IgD-negative memory B cell (primary cell): ENCODE data around the gene TPCN2. TPM values are rescaled to one million over a fixed set of nuclear protein-coding genes. Genes with fewer than 3 reads are reported as not detected.

Experiments used
- H3K27ac Mint-ChIP-seq, 3 donors: one replicate each; pipeline ENCODE4 v1.8.0; 2020 to 2022; ENCODE audit warnings: mild to moderate bottlenecking in 3 of 3, mixed read lengths in 3 of 3, moderate library complexity in 1 of 3
- H3K27me3 Mint-ChIP-seq: one replicate; pipeline ENCODE4 v1.8.0; 2021; ENCODE audit warnings: mixed read lengths
- H3K36me3 Mint-ChIP-seq: one replicate; pipeline ENCODE4 v1.8.0; 2020; ENCODE audit warnings: mild to moderate bottlenecking, mixed read lengths
- H3K4me1 Mint-ChIP-seq, 3 donors: one replicate each; pipeline ENCODE4 v1.8.0; 2020 to 2022; ENCODE audit warnings: mixed read lengths in 3 of 3, mild to moderate bottlenecking in 1 of 3
- H3K4me3 Mint-ChIP-seq, 4 donors: one replicate each; pipeline ENCODE4 v1.8.0; 2020 to 2022; ENCODE audit warnings: mild to moderate bottlenecking in 4 of 4, mixed read lengths in 4 of 4, moderate library complexity in 3 of 4
- H3K9me3 Mint-ChIP-seq, 3 donors: one replicate each; pipeline ENCODE4 v1.8.0; 2020 to 2021; ENCODE audit warnings: mixed read lengths in 3 of 3, mild to moderate bottlenecking in 1 of 3
- polyA plus RNA-seq: library from polyadenylated mRNA; unstranded; fragments of 300-500 nt; fragmentation: Illumina TruSeq; gene quantifications from one replicate; pipeline ENCODE4 v1.2.3, GENCODE V29; 2021

The TPCN2 gene
- polyA plus RNA-seq, 1 donor from 2014 or later, result 5.7 TPM

DNA sequence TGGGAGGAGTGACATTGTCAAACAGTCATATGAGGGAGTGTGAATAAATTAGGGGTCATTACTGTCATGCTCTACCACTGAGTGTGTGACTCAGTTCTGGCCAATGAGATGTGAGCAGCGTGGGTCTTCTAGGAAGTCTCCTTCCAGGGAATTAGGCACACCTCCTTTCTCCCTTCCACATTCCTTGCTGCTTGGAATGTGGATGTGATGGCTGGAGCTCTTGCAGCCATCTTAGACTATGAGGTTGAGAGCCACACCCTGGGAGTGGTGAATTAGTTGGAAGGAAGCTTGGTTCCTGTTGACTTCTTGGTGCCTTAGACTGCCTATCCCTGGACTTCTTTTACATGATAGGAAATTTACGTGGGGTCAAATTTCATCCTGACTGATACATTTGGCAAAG, 70.5 kb downstream of the TPCN2 start:
- peak overlapping the region in 1 of 3 donors; percentile 4 for H3K27ac Mint-ChIP-seq
- H3K4me1 Mint-ChIP-seq, result peaks cover 7 to 17% (median 9%) of the 10 kb centered on the region in 3 donors
- peaks cover 9% of the 10 kb centered on the region for H3K27me3 Mint-ChIP-seq
- H3K9me3 Mint-ChIP-seq, result peaks cover 0 to 5% (median 0%) of the 10 kb centered on the region in 3 donors
- no peaks in the 10 kb centered on the region for H3K36me3 Mint-ChIP-seq
- H3K4me3 Mint-ChIP-seq, result no peak overlapping the region

DNA sequence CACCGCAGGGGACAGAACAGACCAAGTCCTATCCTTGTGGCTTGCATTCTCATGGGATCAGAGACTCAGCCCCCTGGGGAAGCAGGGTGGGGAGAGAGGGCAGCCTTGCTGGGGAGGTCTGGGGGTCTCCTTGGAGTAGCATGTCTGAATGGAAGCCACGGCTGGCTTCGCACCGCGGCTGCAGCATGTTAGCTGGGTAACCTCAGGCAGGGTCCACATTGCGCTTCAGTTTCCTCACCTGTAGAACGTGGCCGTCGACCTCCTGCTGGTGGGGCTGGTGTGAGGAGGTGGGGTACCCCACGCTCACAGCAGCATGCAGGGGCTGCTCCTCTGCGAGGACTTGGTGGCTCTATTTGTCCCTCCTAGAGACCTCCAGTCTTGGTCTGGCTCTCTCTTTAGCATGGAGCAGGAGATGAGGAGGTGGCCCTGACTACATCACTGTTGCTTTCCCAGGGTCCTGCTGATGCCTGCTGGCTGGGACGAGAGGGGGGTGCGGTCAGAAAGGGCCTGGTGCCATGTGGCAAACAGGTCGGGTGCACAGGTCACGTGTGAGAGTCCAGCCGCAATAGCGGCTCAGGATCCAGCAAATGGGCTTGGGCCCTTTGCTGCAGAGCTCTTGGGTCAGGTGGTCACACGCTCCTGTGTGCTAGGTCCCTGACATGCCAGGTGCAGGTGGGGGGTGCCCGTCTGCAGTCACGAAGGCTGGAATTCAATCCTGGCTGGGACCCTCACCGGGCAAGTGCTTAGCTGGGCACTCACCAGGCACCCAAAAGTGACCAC, 71.6 kb downstream of the TPCN2 start:
- peaks cover 9% of the 10 kb centered on the region for H3K27me3 Mint-ChIP-seq
- H3K4me3 Mint-ChIP-seq, result no peak overlapping the region
- H3K27ac Mint-ChIP-seq, result peak overlapping the region in 1 of 3 donors; percentile 31
- H3K9me3 Mint-ChIP-seq, result peaks cover 0 to 5% (median 0%) of the 10 kb centered on the region in 3 donors
- peaks cover 7 to 20% (median 11%) of the 10 kb centered on the region in 3 donors for H3K4me1 Mint-ChIP-seq
- H3K36me3 Mint-ChIP-seq, result no peaks in the 10 kb centered on the region

DNA sequence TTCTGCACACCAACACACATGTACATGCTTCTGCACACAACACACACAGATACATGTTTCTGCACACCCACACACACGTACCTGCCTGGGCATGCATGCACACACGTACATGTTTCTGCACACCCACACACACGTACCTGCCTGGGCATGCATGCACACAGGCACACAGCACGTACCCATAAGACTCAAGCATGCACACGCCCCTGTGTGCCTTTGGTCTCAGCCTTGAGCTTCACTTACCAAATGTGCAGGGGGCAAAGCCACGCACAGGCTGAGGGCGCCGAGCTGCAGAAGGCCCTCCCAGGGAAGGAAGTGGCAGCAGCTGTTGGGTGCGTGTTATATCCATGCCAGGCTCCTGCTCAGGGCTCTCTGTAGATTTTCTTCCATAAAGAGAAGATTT, 72.3 kb downstream of the TPCN2 start:
- peak overlapping the region in 1 of 3 donors; percentile 31 for H3K27ac Mint-ChIP-seq
- peaks cover 7 to 20% (median 11%) of the 10 kb centered on the region in 3 donors for H3K4me1 Mint-ChIP-seq
- no peaks in the 10 kb centered on the region for H3K36me3 Mint-ChIP-seq
- peaks cover 0 to 5% (median 0%) of the 10 kb centered on the region in 3 donors for H3K9me3 Mint-ChIP-seq
- peaks cover 9% of the 10 kb centered on the region for H3K27me3 Mint-ChIP-seq
- no peak overlapping the region for H3K4me3 Mint-ChIP-seq

DNA sequence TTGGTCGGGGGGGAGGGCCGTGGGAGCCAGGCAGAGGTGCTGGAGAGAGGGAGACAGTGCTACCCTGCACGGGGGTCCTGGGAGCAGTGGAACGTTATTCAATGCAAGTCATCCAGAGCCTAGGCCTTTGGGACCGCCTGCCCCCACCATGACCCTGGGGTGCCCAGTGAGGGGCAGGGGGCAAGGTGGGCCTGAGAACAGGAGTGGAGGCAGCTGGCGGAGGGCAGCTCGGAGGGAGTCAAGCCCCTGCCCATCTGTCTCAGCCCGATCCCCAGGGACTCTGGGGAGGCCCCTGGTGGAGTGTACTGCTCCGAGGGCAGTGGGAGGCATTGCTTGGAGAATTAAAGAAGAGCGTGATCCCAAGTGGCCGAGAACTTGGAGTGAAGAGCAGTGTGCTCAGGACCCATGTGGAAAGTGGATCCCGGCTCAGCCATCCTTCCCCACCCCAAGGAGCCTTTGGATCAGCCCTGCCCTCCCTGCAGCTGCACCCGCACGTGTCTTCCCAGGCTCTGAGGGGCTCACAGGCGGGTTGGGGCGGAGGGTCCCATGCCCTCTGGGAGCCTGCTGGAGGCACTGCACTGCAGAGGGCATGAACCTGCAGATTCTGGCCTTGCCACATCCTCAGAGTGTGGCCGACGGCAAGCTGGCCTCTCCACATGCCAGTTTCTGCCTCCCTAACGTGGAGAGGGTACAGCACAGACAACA, 73.0 kb downstream of the TPCN2 start:
- Mint-ChIP-seq H3K27me3 (peaks cover 9% of the 10 kb centered on the region), H3K9me3 (peaks cover 0 to 5% (median 0%) of the 10 kb centered on the region in 3 donors), H3K4me1 (peaks cover 7 to 20% (median 11%) of the 10 kb centered on the region in 3 donors), H3K36me3 (no peaks in the 10 kb centered on the region), H3K4me3 (peak overlapping the region in 1 of 4 donors; percentile 82), H3K27ac (no peak overlapping the region)

DNA sequence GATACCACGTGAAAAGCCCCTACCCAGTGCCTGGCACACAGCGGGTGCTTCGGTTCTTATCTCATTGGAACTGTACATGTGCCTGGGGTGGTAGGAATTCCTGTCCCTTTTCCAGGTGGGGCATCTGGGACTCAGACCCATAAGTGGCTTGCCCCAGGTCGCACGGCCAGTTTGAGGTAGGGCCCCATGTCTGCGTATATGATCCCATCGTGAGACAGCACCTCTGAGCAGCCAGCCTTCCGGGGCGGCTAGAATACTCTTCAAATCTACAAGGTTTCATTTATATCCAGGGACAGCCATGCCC, 73.5 kb downstream of the TPCN2 start:
- H3K4me1 Mint-ChIP-seq, result peaks cover 7 to 20% (median 11%) of the 10 kb centered on the region in 3 donors
- H3K36me3 Mint-ChIP-seq, result no peaks in the 10 kb centered on the region
- H3K4me3 Mint-ChIP-seq, result peak overlapping the region in 3 of 4 donors; percentile 6 to 63 (median 12)
- peaks cover 0 to 5% (median 0%) of the 10 kb centered on the region in 3 donors for H3K9me3 Mint-ChIP-seq
- H3K27ac Mint-ChIP-seq, result peak overlapping the region in 1 of 3 donors; percentile 16
- peaks cover 9% of the 10 kb centered on the region for H3K27me3 Mint-ChIP-seq

DNA sequence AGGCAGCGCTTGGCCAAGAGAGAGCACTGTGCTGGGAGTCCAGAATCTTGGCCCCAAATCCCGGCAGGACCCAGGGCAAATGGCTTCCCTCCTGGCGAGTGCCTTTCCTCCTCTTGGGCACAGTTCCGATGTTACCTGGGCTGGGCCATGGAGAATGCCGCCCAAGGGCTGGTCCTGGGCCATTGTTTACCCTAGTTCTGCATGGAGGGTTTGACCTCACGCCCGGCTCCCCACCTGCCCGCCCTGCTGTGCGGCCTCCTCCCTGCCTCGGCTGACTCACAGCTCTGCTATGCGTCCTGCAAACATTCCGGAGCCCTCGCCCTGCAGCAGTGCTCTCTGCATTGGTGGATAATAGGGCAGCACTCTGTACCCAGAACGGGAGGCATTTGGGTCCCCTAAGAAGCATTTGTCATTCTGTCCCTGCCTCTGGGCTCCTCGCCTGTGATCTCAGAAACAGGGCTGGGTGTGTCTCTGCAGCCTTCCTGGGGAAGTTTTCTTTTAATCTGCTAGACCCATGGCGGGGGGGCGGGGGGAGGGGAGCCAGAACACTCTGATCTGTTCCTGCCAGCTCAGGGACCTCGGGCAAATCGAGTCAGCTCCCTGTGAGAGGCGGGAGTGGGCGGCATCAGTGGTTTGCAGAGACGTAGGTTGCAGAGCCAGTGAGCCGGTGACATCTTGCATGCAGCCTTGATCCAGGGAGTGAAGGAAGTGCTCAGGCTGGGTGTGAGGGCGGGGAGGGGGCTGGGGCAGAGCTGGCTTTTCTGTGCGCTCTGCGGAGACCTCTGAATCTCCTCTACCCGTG, 74.1 kb downstream of the TPCN2 start:
- Mint-ChIP-seq H3K27ac (peak overlapping the region in 1 of 3 donors; percentile 16), H3K36me3 (no peaks in the 10 kb centered on the region), H3K4me3 (peak overlapping the region; percentile 12 to 85 (median 70)), H3K4me1 (peaks cover 7 to 20% (median 11%) of the 10 kb centered on the region in 3 donors), H3K27me3 (peaks cover 9% of the 10 kb centered on the region), H3K9me3 (peaks cover 0 to 5% (median under 1%) of the 10 kb centered on the region in 3 donors)

DNA sequence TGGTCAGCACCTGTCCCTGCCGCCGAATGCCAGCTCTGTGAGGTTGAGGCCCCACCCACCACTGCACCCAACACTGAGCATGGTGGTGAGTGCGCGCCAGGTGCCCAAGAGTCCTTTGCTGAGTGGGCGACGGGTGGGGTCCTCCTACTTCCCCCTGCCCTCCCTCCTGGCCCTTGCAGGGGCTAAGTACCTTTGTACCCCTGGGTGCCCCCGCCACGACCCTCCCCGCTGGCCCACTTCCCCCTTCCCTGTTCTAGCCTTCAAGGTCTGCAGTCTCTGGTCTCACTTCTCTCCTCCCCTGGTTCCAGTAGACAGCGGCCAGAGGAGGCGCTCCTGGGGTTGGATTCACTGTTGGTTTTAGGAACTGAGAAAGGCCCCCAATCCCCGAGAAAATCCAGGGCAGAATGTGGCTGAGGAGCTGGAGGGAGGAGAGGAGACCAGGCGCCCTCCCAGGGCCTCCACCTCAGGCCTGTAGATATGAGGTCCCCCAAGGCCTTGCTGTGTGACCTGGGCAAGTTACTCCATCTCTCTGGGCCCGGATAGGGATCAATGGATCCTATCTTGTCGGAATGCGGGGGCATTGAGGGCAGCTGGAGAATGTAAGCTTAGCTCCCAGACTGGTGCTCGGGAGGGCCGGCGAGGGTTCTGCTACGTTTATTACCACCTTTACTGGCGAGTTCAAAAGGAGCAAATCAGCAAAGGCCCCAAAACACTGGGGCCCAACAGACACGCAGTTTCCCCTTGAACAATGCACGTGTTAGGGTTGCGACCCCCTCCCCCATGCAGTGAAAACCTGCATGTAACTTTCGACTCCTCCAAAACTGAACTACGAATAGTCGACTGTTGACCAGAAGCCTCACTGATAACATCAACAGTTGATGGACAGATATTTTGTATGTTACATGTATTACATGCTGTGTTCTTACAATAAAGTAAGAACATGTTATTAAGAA, 75.1 kb downstream of the TPCN2 start:
- H3K4me1 Mint-ChIP-seq, result peaks cover 7 to 20% (median 15%) of the 10 kb centered on the region in 3 donors
- H3K9me3 Mint-ChIP-seq, result peaks cover 2 to 10% (median 5%) of the 10 kb centered on the region in 3 donors
- peak overlapping the region in 3 of 4 donors; percentile 63 to 85 (median 71) for H3K4me3 Mint-ChIP-seq
- peak overlapping the region in 1 of 3 donors; percentile 23 for H3K27ac Mint-ChIP-seq
- peaks cover 9% of the 10 kb centered on the region for H3K27me3 Mint-ChIP-seq
- H3K36me3 Mint-ChIP-seq, result no peaks in the 10 kb centered on the region

DNA sequence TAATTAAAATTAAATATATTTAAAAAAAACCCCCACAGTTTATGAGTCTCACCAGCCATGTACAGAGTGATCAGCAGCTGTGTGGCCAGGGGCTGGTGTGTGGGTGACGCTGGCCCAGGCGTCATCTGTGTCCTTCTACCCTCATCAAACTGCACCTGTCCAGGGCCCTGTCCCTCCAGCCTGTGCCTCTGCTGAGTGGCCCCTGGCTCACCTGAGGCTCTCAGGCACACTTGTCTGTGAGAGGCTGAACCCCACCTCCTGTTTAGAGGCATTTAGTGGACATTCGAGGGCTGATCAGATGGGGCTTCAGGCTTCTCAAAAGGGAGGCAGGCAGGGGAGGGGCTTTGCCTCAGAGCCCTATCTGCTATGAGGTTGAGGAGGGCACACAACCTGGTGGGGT, 77.1 kb downstream of the TPCN2 start:
- Mint-ChIP-seq H3K4me3 (no peak overlapping the region), H3K9me3 (peaks cover 5 to 7% (median 6%) of the 10 kb centered on the region in 3 donors), H3K27me3 (peaks cover 5% of the 10 kb centered on the region), H3K36me3 (no peaks in the 10 kb centered on the region), H3K27ac (no peak overlapping the region), H3K4me1 (peaks cover 7 to 18% (median 15%) of the 10 kb centered on the region in 3 donors)

DNA sequence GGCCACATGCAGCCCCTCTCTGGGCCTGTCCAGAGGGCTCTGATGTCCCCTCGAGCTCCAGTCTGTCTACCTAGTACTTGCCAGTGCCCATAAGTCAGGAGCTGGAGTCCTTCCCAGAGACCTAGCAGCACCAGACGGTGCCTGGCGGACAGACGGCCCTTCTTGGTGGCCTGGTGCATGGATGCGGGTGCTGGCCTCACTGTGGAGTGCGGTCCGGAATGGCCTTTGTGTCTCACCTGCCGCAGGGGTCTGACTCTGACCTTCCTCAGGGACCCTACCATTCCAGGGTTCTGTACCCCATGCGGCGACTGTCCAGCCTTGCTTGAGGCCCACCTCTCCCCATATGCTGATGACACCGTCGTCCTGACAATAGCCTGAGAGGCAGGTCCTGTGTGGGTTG, 77.6 kb downstream of the TPCN2 start:
- H3K9me3 Mint-ChIP-seq, result peaks cover 5 to 7% (median 6%) of the 10 kb centered on the region in 3 donors
- no peaks in the 10 kb centered on the region for H3K36me3 Mint-ChIP-seq
- H3K27me3 Mint-ChIP-seq, result peaks cover 5% of the 10 kb centered on the region
- H3K4me3 Mint-ChIP-seq, result no peak overlapping the region
- peaks cover 7 to 15% (median 15%) of the 10 kb centered on the region in 3 donors for H3K4me1 Mint-ChIP-seq
- H3K27ac Mint-ChIP-seq, result no peak overlapping the region

DNA sequence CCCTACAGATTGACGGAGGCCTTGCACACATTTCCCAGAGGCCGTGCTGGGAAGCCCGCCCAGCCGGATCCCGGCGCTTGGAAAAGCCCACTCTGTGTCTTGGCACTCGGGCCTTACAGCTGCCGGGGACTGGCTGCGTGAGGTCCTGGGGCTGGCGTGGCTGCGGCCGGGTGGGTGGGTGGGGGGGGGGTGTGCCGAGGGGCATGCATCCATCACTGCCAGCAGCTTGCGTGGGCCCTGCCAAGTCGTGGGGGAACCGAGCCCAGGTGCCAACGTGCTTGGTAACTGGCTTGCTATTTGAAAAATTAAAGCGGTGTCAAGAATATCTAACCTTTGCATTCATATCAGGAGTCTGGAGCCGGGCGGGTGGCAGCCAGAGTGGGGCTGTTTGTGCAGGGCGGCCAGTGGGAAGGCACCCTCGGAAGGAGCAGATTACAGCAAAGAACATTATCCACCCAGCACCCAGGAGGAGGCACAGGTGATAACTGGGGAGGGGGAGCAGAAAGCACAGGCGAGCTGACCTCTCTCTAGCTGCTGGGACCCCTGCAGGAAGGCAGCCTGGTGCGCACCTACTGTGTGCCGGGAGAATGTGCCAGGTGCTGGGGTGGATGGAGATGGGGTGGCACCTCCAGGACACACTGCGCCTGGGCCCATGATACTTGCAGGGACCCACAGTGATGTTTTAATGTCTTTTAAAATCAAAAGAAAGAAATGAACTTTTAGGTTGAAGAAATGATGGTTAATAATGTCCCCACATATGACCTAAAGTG, 78.5 kb downstream of the TPCN2 start:
- Mint-ChIP-seq H3K4me1 (peaks cover 7 to 13% (median 12%) of the 10 kb centered on the region in 3 donors), H3K4me3 (no peak overlapping the region), H3K27me3 (no peaks in the 10 kb centered on the region), H3K9me3 (peaks cover 5 to 7% (median 6%) of the 10 kb centered on the region in 3 donors), H3K27ac (no peak overlapping the region), H3K36me3 (no peaks in the 10 kb centered on the region)

DNA sequence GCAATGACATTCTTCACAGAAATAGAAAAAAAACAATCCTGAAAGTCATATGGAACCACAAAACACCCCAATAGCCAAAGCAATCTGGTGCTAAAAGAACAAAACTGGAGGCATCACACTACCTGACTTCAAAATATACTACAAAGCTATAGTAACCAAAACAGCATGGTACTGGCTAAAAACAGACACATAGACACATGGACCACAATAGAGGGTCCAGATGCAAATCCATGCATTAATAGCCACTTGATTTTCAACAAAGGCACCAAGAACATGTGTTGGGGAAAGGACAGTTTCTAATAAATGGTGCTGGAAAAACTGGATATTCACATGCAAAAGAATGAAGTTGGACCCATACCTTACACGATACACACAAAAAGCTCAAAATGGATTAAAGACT, 79.2 kb downstream of the TPCN2 start:
- H3K27me3 Mint-ChIP-seq, result no peaks in the 10 kb centered on the region
- peaks cover 2 to 10% (median 7%) of the 10 kb centered on the region in 3 donors for H3K4me1 Mint-ChIP-seq
- no peaks in the 10 kb centered on the region for H3K36me3 Mint-ChIP-seq
- H3K9me3 Mint-ChIP-seq, result peaks cover 5 to 7% (median 7%) of the 10 kb centered on the region in 3 donors
- H3K4me3 Mint-ChIP-seq, result no peak overlapping the region
- H3K27ac Mint-ChIP-seq, result no peak overlapping the region

DNA sequence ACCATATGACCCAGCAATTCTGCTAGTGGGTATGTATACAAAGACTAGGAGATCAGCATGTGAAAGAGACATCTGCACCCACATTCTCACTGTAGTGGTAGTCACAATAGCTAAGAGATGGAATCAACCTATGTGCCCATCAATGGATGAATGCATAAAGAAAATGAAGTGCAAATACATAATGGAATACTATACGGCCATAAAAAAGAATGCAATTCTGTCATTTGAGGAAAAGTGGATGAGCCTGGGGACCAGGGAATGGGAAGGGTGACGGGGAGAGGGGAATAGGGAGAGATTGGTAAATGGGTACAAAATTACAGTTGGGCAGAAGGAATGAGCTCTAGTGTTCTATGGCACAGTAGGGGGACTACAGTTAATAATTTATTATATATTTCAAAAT, 80.3 kb downstream of the TPCN2 start:
- peaks cover 5 to 16% (median 7%) of the 10 kb centered on the region in 3 donors for H3K9me3 Mint-ChIP-seq
- H3K36me3 Mint-ChIP-seq, result no peaks in the 10 kb centered on the region
- no peak overlapping the region for H3K4me3 Mint-ChIP-seq
- peaks cover 3 to 8% (median 5%) of the 10 kb centered on the region in 3 donors for H3K4me1 Mint-ChIP-seq
- no peaks in the 10 kb centered on the region for H3K27me3 Mint-ChIP-seq
- no peak overlapping the region for H3K27ac Mint-ChIP-seq

DNA sequence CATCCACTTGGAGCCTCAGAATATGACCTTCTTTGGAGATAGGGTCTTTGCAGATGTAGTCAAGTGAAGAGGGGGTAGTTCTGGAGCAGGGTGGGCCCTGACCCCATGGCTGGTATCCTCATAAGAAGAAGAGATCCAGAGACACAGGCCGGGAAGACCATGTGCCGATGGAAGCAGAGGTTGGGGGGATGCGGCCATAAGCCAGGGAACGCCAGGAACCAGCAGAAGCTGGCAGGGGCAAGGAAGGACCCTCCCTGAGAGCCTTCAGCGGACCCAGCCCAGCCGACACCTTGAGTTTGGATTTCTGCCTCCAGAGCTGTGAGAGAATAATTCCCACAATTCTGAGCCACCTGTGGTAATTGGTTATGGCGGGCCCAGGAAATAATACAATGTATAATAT, 80.9 kb downstream of the TPCN2 start:
- H3K4me1 Mint-ChIP-seq, result peaks cover 3 to 8% (median 7%) of the 10 kb centered on the region in 3 donors
- H3K9me3 Mint-ChIP-seq, result peaks cover 5 to 18% (median 7%) of the 10 kb centered on the region in 3 donors
- H3K27me3 Mint-ChIP-seq, result no peaks in the 10 kb centered on the region
- H3K36me3 Mint-ChIP-seq, result no peaks in the 10 kb centered on the region
- H3K27ac Mint-ChIP-seq, result no peak overlapping the region
- H3K4me3 Mint-ChIP-seq, result no peak overlapping the region
